Stimulated activated CD8-positive, alpha-beta memory T cell treated with anti-CD3 and anti-CD28 coated beads, Interleukin-15, amount 100 ng/mL, for 4 hours (primary cell): ENCODE results near the gene GNMT.
"Not testable (repeated sequence)": the region's sequence is repeated elsewhere in the genome, so short reads cannot be mapped to it uniquely, and the experiment has no call there.

Experiments used
- DNase-seq, 2 donors: peaks; one replicate each; pipeline ENCODE4 v3.0.0-alpha.2; 2020; ENCODE audit warnings: low read depth in 2 of 2

Gene GNMT

DNA sequence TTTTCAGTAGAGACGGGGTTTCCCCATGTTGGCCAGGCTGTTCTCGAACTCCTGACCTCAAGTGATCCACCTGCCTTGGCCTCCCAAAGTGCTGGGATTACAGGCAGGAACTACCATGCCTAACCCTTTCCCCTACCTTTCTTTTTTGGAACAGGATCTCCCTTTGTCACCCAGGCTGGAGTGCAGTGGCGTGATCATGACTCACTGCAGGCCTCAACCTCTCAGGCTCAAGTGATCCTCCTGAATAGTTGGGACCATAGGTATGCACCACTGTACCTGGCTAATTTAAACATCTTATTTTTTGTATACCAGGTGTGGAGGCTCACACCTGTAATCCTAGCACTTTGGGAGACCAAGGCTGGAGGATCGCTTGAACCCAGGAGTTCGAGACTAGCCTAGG lies 19.2 kb upstream of the GNMT start:
- DNase-seq = not testable (repeated sequence)

DNA sequence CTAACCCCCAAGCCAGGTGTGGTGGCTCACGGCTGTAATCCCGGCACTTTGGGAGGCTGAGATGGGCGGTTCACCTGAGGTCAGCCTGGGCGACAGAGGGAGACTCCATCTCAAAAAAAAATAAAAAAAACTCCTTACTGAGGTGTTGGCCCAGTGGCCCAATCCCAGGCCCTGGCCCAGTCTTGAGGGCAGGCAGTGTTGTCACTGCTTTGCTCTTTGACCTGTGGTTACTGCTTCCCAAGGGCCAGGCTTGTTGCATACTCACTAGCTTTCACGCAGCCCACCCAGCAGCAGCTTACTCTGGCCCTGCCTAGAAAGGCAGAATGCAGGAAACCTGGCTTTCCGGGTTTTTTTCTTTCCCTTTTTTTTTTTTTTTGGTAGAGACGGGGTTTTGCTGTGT lies 18.1 kb upstream of the GNMT start:
- no peak for DNase-seq

DNA sequence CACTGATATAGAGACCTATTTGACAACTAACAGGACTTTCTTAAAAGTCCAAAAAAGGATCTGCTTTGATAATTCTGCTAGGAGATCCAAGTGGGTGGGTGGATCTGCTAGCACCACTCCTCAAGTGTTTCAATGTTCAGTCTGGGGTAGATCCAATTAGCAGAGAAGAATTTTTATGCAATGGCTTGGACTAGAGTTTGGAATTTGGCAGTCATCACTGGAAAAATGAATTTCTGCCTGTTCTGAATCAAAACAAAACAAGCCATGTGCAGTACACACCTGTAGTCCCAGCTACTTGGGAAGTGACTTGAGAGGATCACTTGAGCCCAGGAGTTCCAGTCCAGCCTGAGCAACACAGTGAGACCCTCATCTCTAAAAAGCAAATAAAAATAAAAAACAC lies 12.6 kb upstream of the GNMT start:
- no peak for DNase-seq

DNA sequence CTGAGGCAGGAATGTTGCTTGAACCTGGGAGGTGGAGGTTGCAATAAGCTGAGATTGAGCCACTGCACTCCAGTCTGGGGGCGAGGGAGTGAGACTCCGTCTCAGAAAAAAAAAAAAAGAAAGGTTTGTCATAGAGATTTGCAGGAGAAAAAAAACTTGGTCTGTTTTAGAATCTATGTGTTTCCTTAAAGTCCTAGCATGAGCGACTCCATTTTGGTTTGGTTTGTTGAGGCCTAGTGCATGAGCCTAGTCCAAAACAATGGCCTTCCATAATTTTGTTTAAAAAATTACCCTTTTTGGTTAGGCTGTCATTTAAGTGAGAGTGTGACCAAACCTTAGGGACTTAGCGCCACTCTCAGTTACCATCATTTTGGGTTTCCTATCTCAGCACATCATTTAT lies 8.2 kb upstream of the GNMT start:
- DNase-seq = no peak

DNA sequence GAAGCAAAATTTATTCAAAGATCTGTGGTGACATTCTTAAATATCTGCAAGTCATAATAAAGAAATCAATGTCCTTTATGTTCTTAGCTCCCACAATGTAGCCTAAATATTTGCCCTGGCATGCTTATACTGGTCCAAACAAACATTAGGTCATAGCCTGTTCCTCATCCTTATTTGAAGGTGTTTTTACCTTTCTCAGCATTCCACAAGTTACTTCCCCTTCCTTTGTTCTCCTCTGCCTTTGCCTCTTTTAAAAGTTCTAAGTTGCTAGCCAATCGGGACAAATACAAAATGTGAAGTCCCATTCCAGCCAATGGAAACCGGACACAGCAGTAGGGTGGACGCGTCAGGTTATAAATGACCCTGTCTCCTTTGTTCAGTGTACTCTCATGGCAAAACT lies 6.1 kb upstream of the GNMT start:
- DNase-seq = not testable (repeated sequence)

DNA sequence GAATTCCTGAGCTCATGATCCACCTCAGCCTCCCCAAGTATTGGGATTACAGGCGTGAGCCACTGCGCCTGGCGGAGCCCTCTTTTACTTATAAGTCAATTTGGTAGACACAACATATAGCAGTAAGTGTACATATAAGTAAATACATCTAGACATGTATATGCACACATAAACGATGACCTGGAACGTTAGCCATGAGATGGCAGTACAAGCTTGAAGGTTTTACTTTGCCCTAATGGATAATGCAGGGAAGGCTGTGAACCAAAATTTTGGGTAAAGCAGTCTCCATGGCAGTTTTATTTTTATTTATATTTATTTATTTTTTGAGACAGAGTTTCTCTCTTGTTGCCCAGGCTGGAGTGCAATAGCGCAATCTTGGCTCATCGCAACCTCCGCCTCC lies 2.4 kb upstream of the GNMT start:
- no peak for DNase-seq

DNA sequence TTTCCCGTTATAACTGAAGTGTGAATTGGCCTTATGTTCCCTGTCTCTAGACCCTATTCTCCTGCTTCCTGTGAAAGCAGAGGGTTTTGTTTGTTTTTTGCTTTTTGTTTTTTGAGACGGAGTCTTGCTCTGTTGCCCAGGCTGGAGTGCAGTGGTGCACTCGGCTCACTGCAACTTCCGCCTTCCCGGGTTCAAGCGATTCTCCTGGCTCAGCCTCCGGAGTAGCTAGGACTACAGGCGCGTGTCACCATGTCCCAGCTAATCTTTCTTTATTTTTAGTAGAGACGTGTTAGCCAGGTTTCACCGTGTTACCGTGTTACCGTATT lies 674 bp upstream of the GNMT start:
- DNase-seq = no peak

DNA sequence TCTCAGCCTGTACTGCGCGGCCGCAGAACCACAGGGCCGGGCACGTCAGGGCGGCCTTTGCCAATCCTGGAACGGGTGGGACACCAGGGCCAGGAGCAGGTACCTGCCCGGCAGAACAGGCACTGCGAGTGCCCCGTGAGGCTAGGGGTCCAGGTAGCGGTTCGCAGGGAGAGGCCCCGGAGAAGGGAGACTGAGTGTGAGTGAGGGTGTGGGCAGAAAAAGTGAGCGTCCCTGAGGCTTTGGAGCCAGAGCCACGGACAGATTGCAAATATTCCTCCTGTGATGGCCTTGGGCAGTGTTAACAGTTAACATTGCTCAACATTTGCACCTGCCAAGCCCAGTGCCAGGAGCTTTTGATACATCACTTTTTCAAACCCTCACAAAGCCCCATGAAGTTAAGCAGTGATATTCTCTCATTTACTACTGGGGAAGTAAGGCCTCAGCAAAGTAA lies 491 bp downstream of the GNMT start:
- no peak for DNase-seq

DNA sequence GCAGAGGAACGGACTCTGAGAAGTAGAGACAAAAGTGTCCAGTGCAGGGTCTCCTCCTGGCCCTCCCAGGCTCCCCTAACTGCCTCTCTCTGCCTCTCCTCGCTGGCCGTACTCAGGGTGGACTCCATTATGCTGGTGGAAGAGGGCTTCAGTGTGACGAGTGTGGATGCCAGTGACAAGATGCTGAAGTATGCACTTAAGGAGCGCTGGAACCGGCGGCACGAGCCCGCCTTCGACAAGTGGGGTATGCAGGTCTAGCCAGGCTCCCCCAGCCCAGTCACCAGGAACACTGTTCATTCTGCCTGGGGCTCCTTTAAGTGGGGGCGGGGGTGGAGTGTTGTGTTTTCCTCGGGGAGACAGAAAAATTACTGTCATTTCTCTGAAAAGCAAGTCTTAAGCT lies 1.5 kb downstream of the GNMT start:
- DNase-seq = no peak

DNA sequence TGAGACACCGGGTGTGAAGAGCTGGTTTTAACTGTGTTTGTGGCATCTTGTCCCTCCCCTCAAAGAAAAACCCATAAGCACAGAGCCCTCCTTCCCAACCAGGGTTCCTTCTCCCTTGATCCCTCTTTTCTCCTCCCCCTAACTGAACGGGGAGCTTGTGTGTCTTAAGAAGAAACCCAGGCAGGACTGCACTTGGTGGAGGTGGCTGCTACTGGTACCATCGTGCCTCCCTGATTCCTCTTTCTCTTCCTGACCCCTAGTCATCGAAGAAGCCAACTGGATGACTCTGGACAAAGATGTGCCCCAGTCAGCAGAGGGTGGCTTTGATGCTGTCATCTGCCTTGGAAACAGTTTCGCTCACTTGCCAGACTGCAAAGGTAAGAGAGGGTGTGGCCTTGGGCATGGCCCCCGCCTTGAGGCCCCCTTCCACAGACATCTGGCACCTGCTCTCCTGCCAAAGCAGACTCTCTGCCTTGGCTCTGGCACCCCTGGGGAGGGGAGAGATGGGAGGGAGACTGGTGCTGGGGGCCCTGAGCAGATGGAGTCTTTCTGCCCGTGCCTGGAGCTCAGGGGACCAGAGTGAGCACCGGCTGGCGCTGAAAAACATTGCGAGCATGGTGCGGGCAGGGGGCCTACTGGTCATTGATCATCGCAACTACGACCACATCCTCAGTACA lies 2.1 kb downstream of the GNMT start:
- no peak for DNase-seq

DNA sequence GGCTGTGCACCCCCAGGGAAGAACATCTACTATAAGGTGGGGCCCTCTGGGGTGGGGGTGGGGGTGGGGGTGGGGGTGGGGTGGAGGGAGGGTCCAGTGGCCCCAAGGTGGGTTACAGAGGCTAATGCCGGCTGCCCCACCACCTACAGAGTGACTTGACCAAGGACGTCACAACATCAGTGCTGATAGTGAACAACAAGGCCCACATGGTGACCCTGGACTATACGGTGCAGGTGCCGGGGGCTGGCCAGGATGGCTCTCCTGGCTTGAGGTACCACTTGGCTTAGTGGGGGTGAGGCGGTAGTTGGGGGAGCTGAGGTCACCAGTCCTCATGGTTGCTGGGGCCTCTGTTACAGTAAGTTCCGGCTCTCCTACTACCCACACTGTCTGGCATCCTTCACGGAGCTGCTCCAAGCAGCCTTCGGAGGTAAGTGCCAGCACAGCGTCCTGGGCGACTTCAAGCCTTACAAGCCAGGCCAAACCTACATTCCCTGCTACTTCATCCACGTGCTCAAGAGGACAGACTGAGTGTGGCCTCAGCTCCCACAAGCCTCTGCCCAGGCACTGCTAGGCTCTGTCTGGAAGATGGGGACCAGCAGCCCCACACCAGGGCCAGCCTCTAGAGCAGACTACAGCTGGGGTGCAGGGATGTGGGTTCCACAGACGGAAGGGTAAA lies 2.8 kb downstream of the GNMT start:
- no peak for DNase-seq

DNA sequence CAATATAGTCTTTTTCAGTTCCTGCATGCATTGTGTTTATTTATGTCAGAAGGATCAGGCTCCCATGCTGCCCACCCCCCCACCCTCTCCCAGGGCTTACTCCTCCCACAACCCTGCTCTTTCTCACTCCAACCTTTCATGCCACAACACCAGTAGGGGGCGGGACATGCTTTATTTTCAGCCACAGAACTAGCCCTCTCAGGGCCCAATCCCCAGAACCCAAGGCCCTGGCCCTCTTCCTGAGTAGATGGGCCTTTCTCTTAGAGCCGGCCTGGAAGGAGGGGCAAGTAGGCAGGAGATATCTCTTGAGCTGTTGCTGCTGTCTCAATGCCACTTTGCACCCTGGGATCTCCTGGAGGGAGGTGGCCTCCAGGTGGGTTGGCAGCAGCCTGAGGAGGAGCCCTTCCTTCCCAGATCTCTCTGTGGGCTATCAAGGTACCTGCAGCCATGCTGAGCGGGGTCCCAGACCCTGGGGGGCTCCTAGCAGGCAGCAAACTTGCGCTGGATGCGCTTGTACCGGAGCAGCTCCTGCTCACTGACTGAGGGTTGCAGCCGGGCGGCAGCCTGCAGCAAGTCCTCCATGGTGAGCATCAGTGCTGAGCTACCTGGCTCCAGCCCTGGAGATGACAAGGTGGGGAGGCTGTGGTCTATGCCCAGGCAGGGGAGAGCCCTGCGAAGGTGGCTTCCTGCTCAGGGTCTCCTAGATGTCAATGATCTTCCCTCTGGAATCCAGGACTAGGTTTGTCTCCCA lies 3.5 kb downstream of the GNMT start:
- no peak for DNase-seq

DNA sequence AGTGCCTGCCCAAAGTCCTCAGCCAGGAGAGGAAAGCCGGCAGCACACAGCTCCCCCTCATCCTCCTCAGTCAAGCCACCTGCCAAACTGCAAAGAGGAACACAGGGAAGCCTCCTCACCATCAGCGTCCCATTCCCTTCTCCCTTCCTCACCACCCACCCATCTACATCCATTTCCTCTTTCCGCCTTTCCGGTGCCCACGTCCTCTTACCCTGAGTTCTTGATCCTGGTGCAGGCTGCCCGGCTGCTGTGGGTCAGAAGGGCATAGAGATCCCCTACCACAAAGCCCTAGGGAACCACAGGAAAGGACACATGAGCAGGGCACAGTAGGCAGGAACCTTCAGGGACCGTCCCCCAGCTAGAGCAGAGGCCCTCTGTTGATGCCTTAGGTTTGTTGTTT lies 6.0 kb downstream of the GNMT start:
- no peak for DNase-seq

DNA sequence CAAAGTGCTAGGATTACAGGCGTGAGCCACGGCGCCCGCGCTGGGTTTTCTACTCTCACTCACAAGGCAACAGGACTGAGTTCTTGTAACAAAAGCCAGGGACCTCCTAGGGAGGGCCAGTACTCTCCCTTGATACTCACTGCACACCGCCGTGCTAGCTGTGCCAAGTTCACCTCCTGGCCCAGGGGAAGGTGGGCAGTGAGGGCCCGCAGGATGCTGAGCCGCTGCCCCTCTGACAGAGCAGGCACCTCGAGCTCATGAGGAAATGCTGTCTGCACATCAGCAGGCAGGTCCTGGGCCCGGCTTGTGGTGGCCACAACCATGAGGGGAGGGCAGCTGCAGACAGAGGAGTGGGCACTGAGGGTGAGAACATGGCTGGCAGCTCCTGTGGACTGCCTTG lies 6.7 kb downstream of the GNMT start:
- DNase-seq = no peak

DNA sequence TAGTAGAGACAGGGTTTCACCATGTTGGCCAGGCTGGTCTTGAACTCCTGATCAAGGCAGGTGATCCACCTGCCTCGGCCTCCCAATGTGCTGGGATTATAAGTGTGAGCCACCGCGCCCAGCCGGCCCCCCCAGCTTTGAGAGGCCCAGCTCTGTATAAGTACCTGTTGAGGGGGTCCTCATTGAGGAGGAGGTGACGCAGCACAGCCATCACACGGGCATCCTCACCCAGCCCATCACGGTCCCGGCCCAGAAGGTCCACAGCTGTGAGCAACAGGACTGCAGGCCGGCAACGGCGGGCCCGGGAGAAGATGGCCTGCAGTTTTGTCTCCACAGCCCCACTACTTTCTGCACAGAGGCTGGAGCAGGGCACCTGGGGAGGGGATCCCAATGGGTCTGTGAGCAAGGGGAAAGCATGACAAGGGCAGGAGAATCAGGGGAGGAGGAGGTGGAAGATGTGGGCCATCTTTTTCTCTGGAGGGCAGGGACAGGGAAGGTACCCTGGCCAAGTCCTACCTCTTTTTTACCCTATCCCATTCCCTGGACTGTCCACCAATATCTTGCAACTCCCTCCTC lies 7.7 kb downstream of the GNMT start:
- no peak for DNase-seq

DNA sequence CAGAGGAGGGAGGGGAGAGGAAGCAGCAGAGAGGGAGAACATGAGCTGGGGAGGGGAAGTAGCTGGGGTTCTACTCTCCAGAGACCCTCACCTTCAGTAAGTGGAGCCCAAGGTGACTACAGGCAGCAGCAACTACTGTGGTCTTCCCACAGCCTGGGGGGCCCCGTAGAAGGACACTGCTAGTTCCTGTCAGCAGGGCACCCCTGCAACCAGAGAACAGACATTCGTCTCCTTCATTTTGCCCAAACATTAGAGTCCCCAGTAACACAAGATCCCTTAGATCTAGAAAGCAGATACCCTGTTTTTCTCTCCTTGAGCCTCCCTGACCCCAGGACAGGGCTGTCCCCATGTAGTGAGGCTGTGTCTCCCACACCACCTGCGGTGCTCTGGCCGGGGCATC lies 8.2 kb downstream of the GNMT start:
- no peak for DNase-seq

DNA sequence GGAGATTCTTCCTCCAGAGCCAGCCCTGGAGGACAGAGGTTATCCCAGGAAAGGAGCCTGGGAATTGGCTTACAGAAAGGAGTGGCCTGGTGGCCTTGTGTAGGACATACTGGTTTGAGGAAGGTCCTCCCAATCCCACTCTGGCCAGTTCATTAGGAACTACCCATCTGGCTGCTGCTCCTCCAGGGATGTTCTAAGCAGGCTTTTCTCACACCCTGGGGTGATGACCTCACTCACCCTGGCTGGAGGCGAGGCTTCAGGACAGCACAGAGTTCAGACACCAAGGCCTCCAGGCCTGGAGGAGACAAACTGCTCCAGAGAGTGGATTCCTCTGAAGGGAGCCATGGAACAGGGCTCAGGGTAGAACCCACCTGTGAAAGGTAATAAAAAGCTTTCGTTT lies 8.9 kb downstream of the GNMT start:
- DNase-seq = no peak

DNA sequence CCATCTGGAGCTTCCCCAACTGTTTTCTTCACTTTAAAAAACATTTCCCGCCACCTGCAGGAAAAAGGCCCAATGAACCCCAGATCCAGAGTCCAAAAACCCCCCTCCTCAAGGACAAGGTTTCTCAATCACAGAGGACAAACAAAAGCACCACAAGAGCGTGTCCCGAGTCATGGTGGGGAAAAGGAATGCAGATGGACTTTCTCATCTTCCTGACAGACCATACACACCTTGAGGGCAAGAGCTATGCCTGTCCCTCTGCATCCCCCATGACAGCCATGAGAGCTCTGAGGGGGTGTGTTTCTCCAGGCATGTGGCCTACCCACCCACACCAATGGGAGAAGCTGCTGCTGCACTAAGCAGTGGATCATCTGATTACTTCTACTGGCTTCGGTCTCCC lies 9.4 kb downstream of the GNMT start:
- no peak for DNase-seq

DNA sequence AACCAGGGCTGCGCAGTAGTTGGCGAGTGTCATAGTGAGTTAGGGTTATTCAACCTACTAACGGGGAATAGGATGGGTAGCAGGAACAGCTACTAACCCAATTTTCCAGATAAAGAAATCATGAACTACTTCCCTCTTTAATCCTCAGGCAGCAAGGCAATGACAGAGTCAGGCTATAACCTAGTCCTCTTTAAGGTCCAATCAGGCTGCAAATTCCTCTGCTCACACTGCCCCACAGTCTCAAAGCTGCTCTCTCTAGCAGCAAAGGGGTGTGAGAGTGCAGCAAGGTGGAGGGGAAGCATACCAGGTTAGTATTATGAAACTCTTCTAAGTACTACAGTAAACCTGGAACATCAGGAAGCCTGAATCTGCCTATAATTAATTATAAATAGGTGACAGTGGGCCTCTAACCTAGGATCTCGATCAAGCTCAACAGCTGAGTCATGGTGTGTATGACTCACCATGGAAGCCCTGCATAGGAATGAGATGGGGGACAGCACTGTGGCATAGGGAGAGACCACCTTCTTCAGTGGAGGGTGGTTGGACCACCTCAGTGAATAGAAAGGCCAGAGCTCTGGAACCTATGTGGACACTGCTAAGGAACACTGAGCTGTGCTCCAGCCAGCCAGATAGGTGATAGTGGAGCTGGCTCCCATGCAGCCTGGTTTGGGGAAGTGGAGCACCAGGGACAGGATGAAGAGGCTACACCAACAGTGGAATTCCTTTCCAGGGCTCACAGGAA lies 10.5 kb downstream of the GNMT start:
- DNase-seq = no peak

DNA sequence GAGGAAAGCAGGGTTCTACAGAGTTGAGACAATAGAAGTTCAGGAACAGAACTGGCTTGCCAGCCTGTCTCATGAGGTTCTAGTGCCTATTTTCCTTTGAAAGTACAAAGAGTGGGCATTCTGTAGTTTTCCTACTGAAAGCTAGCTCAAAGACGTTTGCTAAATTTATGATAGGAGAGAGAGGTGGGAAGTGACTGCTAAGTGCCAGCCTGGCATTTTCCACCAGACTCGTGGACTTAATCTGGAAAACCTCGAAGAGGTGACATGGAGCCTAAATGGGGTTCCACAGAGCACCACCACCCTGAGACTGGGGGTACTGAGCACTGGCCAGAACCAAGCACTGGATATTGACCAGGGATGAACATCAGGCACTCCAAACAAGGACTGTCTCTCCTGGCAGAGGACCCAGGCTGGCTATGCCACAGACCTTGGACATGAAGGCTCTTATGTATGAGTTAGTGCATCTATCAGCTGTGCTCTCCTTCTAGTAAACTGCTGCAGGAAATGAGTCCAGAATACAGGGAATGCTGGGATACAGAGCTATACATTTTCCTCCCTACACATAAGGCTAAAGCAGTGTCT lies 11.3 kb downstream of the GNMT start:
- DNase-seq = no peak

DNA sequence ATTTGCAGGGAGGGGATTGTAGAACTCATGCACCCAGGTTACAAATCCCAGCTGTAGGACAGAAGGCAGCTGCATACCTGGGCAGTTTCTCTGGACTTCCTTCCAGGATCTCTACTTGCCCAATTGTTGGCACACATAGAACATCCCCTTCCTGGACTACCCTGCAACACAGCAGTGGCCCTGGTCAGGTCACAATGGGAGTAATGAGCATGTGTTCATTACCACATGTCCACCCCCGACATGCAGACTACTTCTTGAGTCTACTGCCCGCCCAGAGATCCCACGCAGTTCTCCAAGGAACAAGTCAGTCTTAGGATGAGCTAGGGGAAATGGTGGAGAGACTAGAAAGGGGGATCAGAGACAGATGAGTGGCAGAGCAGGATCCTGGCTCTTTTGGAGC lies 13.4 kb downstream of the GNMT start:
- no peak for DNase-seq
